ENCODE data around the gene ASPG.

The ASPG gene

GRCh38 chr14:104164041-104164440 is 78.5 kb downstream of the ASPG start:
- POLR2A ChIA-PET, result no interaction called here
- H3K9me3 ChIP-seq (ENCODE audit: control insufficient read depth, insufficient read depth, low read depth, low read length), result no peaks in the 10 kb centered on the region
- peaks cover 0 to 2% of the 10 kb centered on the region in 2 experiments; a peak in 1 of 3 replicates for H3K36me3 ChIP-seq (ENCODE audit: control insufficient read depth in 2 of 2, insufficient read depth in 1 of 2, low read length in 2 of 2)
- no peak overlapping the region for H3K4me3 ChIP-seq (ENCODE audit: low read depth, low read length)
- no peaks in the 10 kb centered on the region for H3K4me1 ChIP-seq (ENCODE audit: control insufficient read depth, insufficient read depth, low read length)
- no peak overlapping the region for H3K27ac ChIP-seq (ENCODE audit: extremely low read depth, low read depth, low read length)
- TF ChIP-seq MEIS1 (CRISPR knock-in tag; IDR thresholded peaks at IDR 0.05; ENCODE audit: borderline replicate concordance), result no peak
- TF ChIP-seq ZIC2 (tag by site-specific recombination; IDR thresholded peaks at IDR 0.05), result no peak
- no peak for TF ChIP-seq KLF16 (tag by site-specific recombination; IDR thresholded peaks at IDR 0.05)
- TF ChIP-seq MZF1 (tag by site-specific recombination; IDR thresholded peaks at IDR 0.05; ENCODE audit: borderline replicate concordance), result no peak
- no peak for TF ChIP-seq ZNF624 (tag by site-specific recombination; IDR thresholded peaks at IDR 0.05)
- no peak for TF ChIP-seq ZNF529 (tag by site-specific recombination; IDR thresholded peaks at IDR 0.05; ENCODE audit: insufficient replicate concordance)
- no peak for TF ChIP-seq SCRT1 (tag by site-specific recombination; IDR thresholded peaks at IDR 0.05; ENCODE audit: borderline replicate concordance)
- TF ChIP-seq, protein P1, sequence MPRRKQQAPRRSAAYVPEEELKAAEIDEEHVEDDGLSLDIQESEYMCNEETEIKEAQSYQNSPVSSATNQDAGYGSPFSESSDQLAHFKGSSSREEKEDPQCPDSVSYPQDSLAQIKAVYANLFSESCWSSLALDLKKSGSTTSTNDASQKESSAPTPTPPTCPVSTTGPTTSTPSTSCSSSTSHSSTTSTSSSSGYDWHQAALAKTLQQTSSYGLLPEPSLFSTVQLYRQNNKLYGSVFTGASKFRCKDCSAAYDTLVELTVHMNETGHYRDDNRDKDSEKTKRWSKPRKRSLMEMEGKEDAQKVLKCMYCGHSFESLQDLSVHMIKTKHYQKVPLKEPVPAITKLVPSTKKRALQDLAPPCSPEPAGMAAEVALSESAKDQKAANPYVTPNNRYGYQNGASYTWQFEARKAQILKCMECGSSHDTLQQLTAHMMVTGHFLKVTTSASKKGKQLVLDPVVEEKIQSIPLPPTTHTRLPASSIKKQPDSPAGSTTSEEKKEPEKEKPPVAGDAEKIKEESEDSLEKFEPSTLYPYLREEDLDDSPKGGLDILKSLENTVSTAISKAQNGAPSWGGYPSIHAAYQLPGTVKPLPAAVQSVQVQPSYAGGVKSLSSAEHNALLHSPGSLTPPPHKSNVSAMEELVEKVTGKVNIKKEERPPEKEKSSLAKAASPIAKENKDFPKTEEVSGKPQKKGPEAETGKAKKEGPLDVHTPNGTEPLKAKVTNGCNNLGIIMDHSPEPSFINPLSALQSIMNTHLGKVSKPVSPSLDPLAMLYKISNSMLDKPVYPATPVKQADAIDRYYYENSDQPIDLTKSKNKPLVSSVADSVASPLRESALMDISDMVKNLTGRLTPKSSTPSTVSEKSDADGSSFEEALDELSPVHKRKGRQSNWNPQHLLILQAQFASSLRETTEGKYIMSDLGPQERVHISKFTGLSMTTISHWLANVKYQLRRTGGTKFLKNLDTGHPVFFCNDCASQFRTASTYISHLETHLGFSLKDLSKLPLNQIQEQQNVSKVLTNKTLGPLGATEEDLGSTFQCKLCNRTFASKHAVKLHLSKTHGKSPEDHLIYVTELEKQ (tag by site-specific recombination; IDR thresholded peaks at IDR 0.05; ENCODE audit: borderline replicate concordance), result no peak
- TF ChIP-seq ZNF660 (tag by site-specific recombination; IDR thresholded peaks at IDR 0.05), result no peak
- TF ChIP-seq ZNF16 (tag by site-specific recombination; IDR thresholded peaks at IDR 0.05; ENCODE audit: low read depth), result no peak
- no peak for TF ChIP-seq ZNF341 (tag by site-specific recombination; IDR thresholded peaks at IDR 0.05; ENCODE audit: low read depth)
- TF ChIP-seq, protein P2, sequence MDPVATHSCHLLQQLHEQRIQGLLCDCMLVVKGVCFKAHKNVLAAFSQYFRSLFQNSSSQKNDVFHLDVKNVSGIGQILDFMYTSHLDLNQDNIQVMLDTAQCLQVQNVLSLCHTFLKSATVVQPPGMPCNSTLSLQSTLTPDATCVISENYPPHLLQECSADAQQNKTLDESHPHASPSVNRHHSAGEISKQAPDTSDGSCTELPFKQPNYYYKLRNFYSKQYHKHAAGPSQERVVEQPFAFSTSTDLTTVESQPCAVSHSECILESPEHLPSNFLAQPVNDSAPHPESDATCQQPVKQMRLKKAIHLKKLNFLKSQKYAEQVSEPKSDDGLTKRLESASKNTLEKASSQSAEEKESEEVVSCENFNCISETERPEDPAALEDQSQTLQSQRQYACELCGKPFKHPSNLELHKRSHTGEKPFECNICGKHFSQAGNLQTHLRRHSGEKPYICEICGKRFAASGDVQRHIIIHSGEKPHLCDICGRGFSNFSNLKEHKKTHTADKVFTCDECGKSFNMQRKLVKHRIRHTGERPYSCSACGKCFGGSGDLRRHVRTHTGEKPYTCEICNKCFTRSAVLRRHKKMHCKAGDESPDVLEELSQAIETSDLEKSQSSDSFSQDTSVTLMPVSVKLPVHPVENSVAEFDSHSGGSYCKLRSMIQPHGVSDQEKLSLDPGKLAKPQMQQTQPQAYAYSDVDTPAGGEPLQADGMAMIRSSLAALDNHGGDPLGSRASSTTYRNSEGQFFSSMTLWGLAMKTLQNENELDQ (tag by site-specific recombination; IDR thresholded peaks at IDR 0.05; ENCODE audit: low read depth), result no peak
- TF ChIP-seq ZNF791 (tag by site-specific recombination; IDR thresholded peaks at IDR 0.05), result no peak
- no peak for TF ChIP-seq REPIN1 (tag by site-specific recombination; IDR thresholded peaks at IDR 0.05; ENCODE audit: low read depth)
- no peak for TF ChIP-seq RBAK (tag by site-specific recombination; IDR thresholded peaks at IDR 0.05)
- TF ChIP-seq ZNF112 (tag by site-specific recombination; IDR thresholded peaks at IDR 0.05), result no peak
- TF ChIP-seq ZNF132 (tag by site-specific recombination; IDR thresholded peaks at IDR 0.05; ENCODE audit: borderline replicate concordance), result no peak
- CTCF ChIA-PET, result no interaction called here

DNA sequence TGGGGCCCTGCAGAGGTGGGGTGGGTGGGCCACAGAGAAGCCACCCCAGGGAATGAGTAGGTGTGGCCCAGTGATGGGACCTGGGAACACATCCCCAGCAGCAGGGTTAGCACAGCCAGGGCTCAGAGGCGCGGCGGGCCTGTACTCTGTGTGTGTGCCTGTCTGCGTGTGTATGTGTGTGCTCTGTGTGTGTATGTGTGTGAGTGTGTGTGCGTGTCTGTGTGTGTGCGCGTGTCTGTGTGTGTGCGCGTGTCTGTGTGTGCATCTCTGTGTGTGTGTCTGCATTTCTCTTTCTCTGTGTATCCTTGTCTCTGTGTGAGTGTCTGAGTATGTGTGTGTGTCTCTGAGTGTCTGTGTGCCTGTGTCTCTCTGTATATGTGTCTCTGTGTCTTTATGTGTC is 79.0 kb downstream of the ASPG start:
- TF ChIP-seq, protein P3, sequence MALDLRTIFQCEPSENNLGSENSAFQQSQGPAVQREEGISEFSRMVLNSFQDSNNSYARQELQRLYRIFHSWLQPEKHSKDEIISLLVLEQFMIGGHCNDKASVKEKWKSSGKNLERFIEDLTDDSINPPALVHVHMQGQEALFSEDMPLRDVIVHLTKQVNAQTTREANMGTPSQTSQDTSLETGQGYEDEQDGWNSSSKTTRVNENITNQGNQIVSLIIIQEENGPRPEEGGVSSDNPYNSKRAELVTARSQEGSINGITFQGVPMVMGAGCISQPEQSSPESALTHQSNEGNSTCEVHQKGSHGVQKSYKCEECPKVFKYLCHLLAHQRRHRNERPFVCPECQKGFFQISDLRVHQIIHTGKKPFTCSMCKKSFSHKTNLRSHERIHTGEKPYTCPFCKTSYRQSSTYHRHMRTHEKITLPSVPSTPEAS (tag by site-specific recombination; IDR thresholded peaks at IDR 0.05), result peak; percentile 92
- TF ChIP-seq PRDM10 (tag by site-specific recombination; IDR thresholded peaks at IDR 0.05) (no peak), ZNF146 (tag by site-specific recombination; IDR thresholded peaks at IDR 0.05) (no peak), KLF8 (tag by site-specific recombination; IDR thresholded peaks at IDR 0.05) (peak; percentile 55; the same call in 1 of the 2 replicates), AEBP2 (tag by site-specific recombination; IDR thresholded peaks at IDR 0.05; ENCODE audit: borderline replicate concordance) (no peak), MZF1 (tag by site-specific recombination; IDR thresholded peaks at IDR 0.05; ENCODE audit: borderline replicate concordance) (no peak), KLF1 (tag by site-specific recombination; IDR thresholded peaks at IDR 0.05) (peak; percentile 60; the same call in 1 of the 2 replicates)
- CTCF ChIA-PET, result no interaction called here

More for the DNA sequence above, 79.0 kb downstream of the ASPG start:
- POLR2A ChIA-PET, result no interaction called here
- Histone ChIP-seq H3K9me3 (ENCODE audit: control insufficient read depth, insufficient read depth, low read depth, low read length) (no peaks in the 10 kb centered on the region), H3K4me1 (ENCODE audit: control insufficient read depth, insufficient read depth, low read length) (no peaks in the 10 kb centered on the region), H3K36me3 (ENCODE audit: control insufficient read depth in 2 of 2, insufficient read depth in 1 of 2, low read length in 2 of 2) (peaks cover 0 to 2% of the 10 kb centered on the region in 2 experiments; a peak in 1 of 3 replicates), H3K4me3 (ENCODE audit: low read depth, low read length) (no peak overlapping the region), H3K27ac (ENCODE audit: extremely low read depth, low read depth, low read length) (no peak overlapping the region)

Data from HEK293 (cell line).